Endothelial cell of umbilical vein (primary cell): ENCODE data around the gene WDFY3. TPM values are rescaled to one million over a fixed set of nuclear protein-coding genes. Genes with fewer than 3 reads are reported as not detected.

ENCODE experiments used
- BruUV-seq: library from RNA; stranded (reverse); fragments of 400-500 nt; replicated peaks from 2 replicates; lab custom pipeline; 2021; lab: Mats Ljungman, UMichigan
- CTCF ChIA-PET: fragments of 300-600, 350-600 bp; sonication (Branson Sonifier 250); formaldehyde crosslinking; loops from one replicate; lab custom pipeline; 2021; ENCODE audit warnings: antibody characterized with exemption, inconsistent platforms; lab: Charles Lee
- POLR2A ChIA-PET: fragments of 300-600, 350-600 bp; sonication (Branson Sonifier 250); formaldehyde crosslinking; loops from one replicate; lab custom pipeline; 2021; ENCODE audit warnings: antibody characterized with exemption, inconsistent platforms; lab: Charles Lee
- DNase-seq: peaks from one replicate; pipeline ENCODE4 v3.0.0-alpha.2; 2011; ENCODE audit warnings: low read depth, low spot score
- FAIRE-seq: peaks from 2 replicates; lab custom pipeline; 2011; peaks lifted over from hg19 to GRCh38; lab: Jason Lieb, UNC
- H2AFZ ChIP-seq: 2 replicates; pipeline ENCODE4 v1.6.0; 2012; ENCODE audit warnings: low read depth, low read length, control low read depth, inconsistent platforms
- H3K27ac ChIP-seq: 2 replicates; pipeline ENCODE4 v1.5.1; 2011; ENCODE audit warnings: low read depth, mild to moderate bottlenecking, control low read depth, low read length, moderate library complexity; ENCODE audit not compliant: insufficient read depth
- H3K27me3 ChIP-seq, 2 experiments: 2 replicates each; pipeline versions ENCODE4 v1.6.0 to v1.6.1; 2011; ENCODE audit warnings: low read length in 2 of 2, mixed read lengths in 1 of 2; ENCODE audit not compliant: control insufficient read depth in 2 of 2, insufficient read depth in 2 of 2
- H3K36me3 ChIP-seq, 2 experiments: 2 replicates in 1 of 2; 3 replicates in 1 of 2; pipeline ENCODE4 v1.5.1; 2011; ENCODE audit warnings: low read length in 2 of 2, mild to moderate bottlenecking in 1 of 2, moderate library complexity in 1 of 2; ENCODE audit not compliant: control insufficient read depth in 2 of 2, insufficient read depth in 2 of 2; ENCODE audit errors: extremely low read depth in 1 of 2
- H3K4me1 ChIP-seq: 3 replicates; pipeline ENCODE4 v1.5.1; 2011; ENCODE audit warnings: mild to moderate bottlenecking, low read length; ENCODE audit not compliant: control insufficient read depth, insufficient read depth; ENCODE audit errors: extremely low read depth
- H3K4me2 ChIP-seq: 2 replicates; pipeline ENCODE4 v1.6.1; 2011; ENCODE audit warnings: low read length, control low read depth, mixed read lengths; ENCODE audit not compliant: insufficient read depth
- H3K4me3 ChIP-seq, 3 experiments: fragments of 200-600 bp in 1 of 3; sonication (generic), shearing (Covaris generic) in 1 of 3; replicated peaks in 1 of 3; 2 replicates each; pipeline ENCODE4 v1.5.1; 2011 to 2016; ENCODE audit warnings: control low read depth in 3 of 3, low read length in 3 of 3, mild to moderate bottlenecking in 2 of 3, inconsistent platforms in 1 of 3, low read depth in 1 of 3, moderate library complexity in 1 of 3; ENCODE audit not compliant: insufficient read depth in 1 of 3
- H3K79me2 ChIP-seq: 2 replicates; pipeline ENCODE4 v1.6.0; 2012; ENCODE audit warnings: low read length, inconsistent platforms; ENCODE audit not compliant: control insufficient read depth, insufficient read depth
- H3K9ac ChIP-seq: replicated peaks from 2 replicates; pipeline ENCODE3; 2011; ENCODE audit warnings: low read length, control low read depth; ENCODE audit not compliant: insufficient read depth; ENCODE audit errors: extremely low read depth
- H3K9me1 ChIP-seq: replicated peaks from 3 replicates; pipeline ENCODE4 v1.6.0; 2011; ENCODE audit warnings: mild to moderate bottlenecking, low read length; ENCODE audit not compliant: control insufficient read depth, insufficient read depth; ENCODE audit errors: extremely low read depth
- H3K9me3 ChIP-seq: replicated peaks from 2 replicates; pipeline ENCODE4 v1.5.1; 2012; ENCODE audit warnings: low read length, inconsistent platforms; ENCODE audit not compliant: control insufficient read depth, insufficient read depth
- H4K20me1 ChIP-seq: replicated peaks from 2 replicates; pipeline ENCODE3; 2011; ENCODE audit warnings: mild to moderate bottlenecking, low read length; ENCODE audit not compliant: control insufficient read depth, insufficient read depth; ENCODE audit errors: extremely low read depth
- CTCF ChIP-seq, 2 donors: IDR thresholded peaks; 1 replicate in 1 of 2; 2 replicates in 1 of 2; pipeline ENCODE4 v1.5.1; 2011; ENCODE audit warnings: low read length in 2 of 2, mild to moderate bottlenecking in 2 of 2, moderate library complexity in 2 of 2, control low read depth in 1 of 2, inconsistent platforms in 1 of 2, low read depth in 1 of 2; ENCODE audit not compliant: insufficient read depth in 1 of 2; ENCODE audit errors: extremely low read depth in 1 of 2
- EZH2 ChIP-seq: IDR thresholded peaks from 2 replicates; pipeline ENCODE4 v1.6.1; 2012; ENCODE audit warnings: borderline replicate concordance, low read depth, mild to moderate bottlenecking, moderate library complexity, low read length, inconsistent platforms; ENCODE audit not compliant: severe bottlenecking
- FOS ChIP-seq: IDR thresholded peaks from 2 replicates; pipeline ENCODE4 v1.6.1; 2011; ENCODE audit warnings: mild to moderate bottlenecking, low read length, moderate library complexity, borderline replicate concordance; ENCODE audit not compliant: insufficient read depth
- JUN ChIP-seq: IDR thresholded peaks from 2 replicates; pipeline ENCODE4 v1.6.1; 2011; ENCODE audit warnings: borderline replicate concordance, low read depth; ENCODE audit not compliant: insufficient read length, insufficient read depth
- MAX ChIP-seq: IDR thresholded peaks from 2 replicates; pipeline ENCODE4 v1.6.1; 2011; ENCODE audit not compliant: insufficient read depth, insufficient read length
- POLR2A ChIP-seq: IDR thresholded peaks from 2 replicates; pipeline ENCODE4 v1.6.1; 2012; ENCODE audit warnings: low read depth, mild to moderate bottlenecking, control low read depth, low read length
- POLR2AphosphoS5 ChIP-seq: IDR thresholded peaks from 2 replicates; pipeline ENCODE4 v1.6.1; 2012; ENCODE audit warnings: low read depth, mild to moderate bottlenecking, control low read depth, low read length, moderate library complexity; ENCODE audit not compliant: insufficient read depth
- dilution Hi-C: fragments of 300-500 bp; cut with MboI; formaldehyde crosslinking; loops from one replicate; pipeline ENCODE4 v1.15.0; 2019; ENCODE audit warnings: low sequenced_read_pairs; ENCODE audit not compliant: extremely low pct_ligation_motif_present
- intact Hi-C: fragments of 100-400 bp; cut with micrococcal nuclease; formaldehyde crosslinking; loops from one replicate; pipeline ENCODE4 v1.10.0; 2022
- polyA plus RNA-seq, 4 experiments: library from polyadenylated mRNA; depleted of rRNA in 3 of 4; stranded (reverse) in 3 of 4; unstranded in 1 of 4; fragments of >200 nt; gene quantifications; 2 replicates each; pipeline versions ENCODE4 v1.2.1 to v1.2.3, GENCODE V29; 2011 to 2012; ENCODE audit warnings: missing spikeins in 1 of 4
- total RNA-seq: library from RNA; stranded (reverse); gene quantifications from 2 replicates; pipeline ENCODE4 v1.2.3, GENCODE V29; 2021

WDFY3 gene
- total and polyA plus RNA-seq, 2 donors (not counting 3 experiments of a cell fraction or from before 2014, with no cell fraction given): 37.0 to 113 TPM

GRCh38 chr4:84623661-84624060 lies 342.8 kb downstream of the WDFY3 start:
- H4K20me1 ChIP-seq: no peaks in the 10 kb centered on the region
- POLR2A ChIA-PET: no interaction called here
- intact Hi-C loops (no loop called here), dilution Hi-C loops (no loop called here)
- no peak overlapping the region for H3K9ac ChIP-seq
- H3K27me3 ChIP-seq: no peaks in the 10 kb centered on the region
- H3K9me3 ChIP-seq: no peaks in the 10 kb centered on the region
- H3K9me1 ChIP-seq: no peaks in the 10 kb centered on the region
- no peaks in the 10 kb centered on the region for H3K79me2 ChIP-seq
- H3K4me2 ChIP-seq: no peak overlapping the region
- TF ChIP-seq MAX (no peak), JUN (no peak), POLR2AphosphoS5 (no peak), EZH2 (no peak), FOS (no peak), CTCF (IDR thresholded peaks at IDR 0.05; ENCODE audit: extremely low read depth in 1 of 2, insufficient read depth in 1 of 2, low read depth in 1 of 2, low read length in 2 of 2) (no peak), POLR2A (no peak)
- no peak overlapping the region for H3K4me3 ChIP-seq
- BruUV-seq: no TSS peak
- no peaks in the 10 kb centered on the region for H3K36me3 ChIP-seq
- H2AFZ ChIP-seq: no peak overlapping the region
- CTCF ChIA-PET: no interaction called here
- H3K27ac ChIP-seq: no peak overlapping the region
- FAIRE-seq (no peak), DNase-seq (no peak)
- H3K4me1 ChIP-seq: no peaks in the 10 kb centered on the region
